GM19372 (cell line): Measurements from ENCODE around the gene TMEM170A.
A peak's percentile ranks its signal among the peaks of the same experiment; 100 is the strongest.
"Not testable (repeated sequence)": the region's sequence is repeated elsewhere in the genome, so short reads cannot be mapped to it uniquely, and the experiment has no call there.

Experiments used
- ATAC-seq: cut with Tn5 transposase; IDR thresholded peaks from one replicate; pipeline ENCODE4 v1.9.1; 2021; ENCODE audit warnings: mild to moderate bottlenecking, low read depth, moderate library complexity; ENCODE audit not compliant: unreplicated experiment

The TMEM170A gene

GRCh38 chr16:75456971-75457370 lies 7.5 kb downstream of the TMEM170A start:
- ATAC-seq: no peak

- ATAC-seq: not testable (repeated sequence)
These were observed 8.0 kb downstream of the TMEM170A start for GRCh38 chr16:75456486-75456885.

GRCh38 chr16:75455677-75456076 lies 8.8 kb downstream of the TMEM170A start:
- ATAC-seq: no peak

- ATAC-seq: no peak
These were observed 11.9 kb downstream of the TMEM170A start for GRCh38 chr16:75452464-75453190.

GRCh38 chr16:75446416-75446815 lies 18.1 kb downstream of the TMEM170A start:
- ATAC-seq: no peak

GRCh38 chr16:75445298-75445697 lies 19.2 kb downstream of the TMEM170A start:
- no peak for ATAC-seq

GRCh38 chr16:75443298-75443697 lies 21.2 kb downstream of the TMEM170A start:
- no peak for ATAC-seq

GRCh38 chr16:75433732-75434413 lies 30.6 kb downstream of the TMEM170A start:
- peak; percentile 68 for ATAC-seq

GRCh38 chr16:75432828-75433731 lies 31.4 kb downstream of the TMEM170A start, which contains the start of gene CFDP1:
CFDP1 (minus strand) TSS chr16:75433503; CDS start chr16:75433352, 151 bp downstream.
- peak; percentile 90 for ATAC-seq

- ATAC-seq: no peak
These were observed 34.7 kb downstream of the TMEM170A start for GRCh38 chr16:75429621-75430403.

GRCh38 chr16:75426524-75426923 lies 38.0 kb downstream of the TMEM170A start:
- ATAC-seq: not testable (repeated sequence)

- ATAC-seq: not testable (repeated sequence)
These were observed 40.3 kb downstream of the TMEM170A start for GRCh38 chr16:75424105-75424762.

GRCh38 chr16:75423723-75424104 lies 40.8 kb downstream of the TMEM170A start:
- ATAC-seq: no peak

- ATAC-seq: no peak
These were observed 42.7 kb downstream of the TMEM170A start for GRCh38 chr16:75421820-75422126.

- peak; percentile 76 for ATAC-seq
These were observed 43.3 kb downstream of the TMEM170A start for GRCh38 chr16:75420987-75421819.

- no peak for ATAC-seq
These were observed 47.5 kb downstream of the TMEM170A start for GRCh38 chr16:75416904-75417565.

- no peak for ATAC-seq
These were observed 49.2 kb downstream of the TMEM170A start for GRCh38 chr16:75415169-75415905.

- ATAC-seq: no peak
These were observed 50.5 kb downstream of the TMEM170A start for GRCh38 chr16:75413951-75414350.
